ENCODE data around the gene SPOP.

Gene SPOP

DNA sequence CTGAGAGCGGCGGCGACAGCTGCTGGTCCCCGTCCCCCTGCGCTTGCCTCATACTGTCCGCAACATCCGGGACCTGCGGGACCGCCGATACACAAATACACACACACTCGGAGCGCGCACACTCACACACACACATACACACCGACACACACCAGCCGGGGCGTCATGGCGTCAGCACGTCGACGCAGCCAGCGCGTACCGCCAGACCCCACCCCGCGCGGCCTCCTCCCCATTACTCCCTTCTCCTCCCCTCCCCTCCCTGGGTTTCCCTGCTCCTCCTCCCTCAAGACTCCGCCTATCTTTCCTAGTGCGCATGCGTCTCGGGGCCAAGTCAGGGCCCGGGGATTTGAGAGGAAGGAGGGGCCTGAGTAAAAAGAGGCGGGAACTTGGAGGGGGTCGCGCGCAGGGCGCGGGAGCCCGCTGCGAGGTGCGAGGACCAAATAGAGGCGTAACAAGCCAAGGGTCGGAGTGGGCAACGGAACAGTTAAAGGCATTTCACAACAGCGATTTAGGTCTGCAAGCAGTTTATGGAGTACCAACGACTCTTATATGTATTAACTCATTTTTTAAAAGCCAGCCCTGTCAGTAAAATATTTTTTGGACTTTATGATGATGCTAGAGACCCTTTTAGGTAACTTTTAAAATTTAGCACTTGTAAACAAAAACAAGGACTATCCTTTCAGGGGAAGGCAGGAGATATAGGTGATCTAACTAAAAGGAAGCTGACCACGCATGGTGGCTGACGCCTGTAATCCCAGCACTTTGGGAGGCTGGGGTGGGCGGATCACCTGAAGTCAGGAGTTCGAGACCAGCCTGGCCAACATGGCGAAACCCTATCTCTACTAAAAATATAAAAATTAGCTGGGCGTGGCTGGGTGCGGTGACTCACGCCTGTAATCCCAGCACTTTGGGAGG lies at the start of gene SPOP (continued):
- 0 out of 2 replicates have a peak, but pooled peaks have one; percentile 16 for TF ChIP-seq ZNF449 (tag by site-specific recombination; IDR thresholded peaks at IDR 0.05)
- peak; percentile 84; the same call in 1 of the 2 replicates for TF ChIP-seq ZNF391 (tag by site-specific recombination; IDR thresholded peaks at IDR 0.05; ENCODE audit: borderline replicate concordance, low read depth)
- TF ChIP-seq ZBTB8A (tag by site-specific recombination; IDR thresholded peaks at IDR 0.05), result peak; percentile 97
- TF ChIP-seq KLF16 (tag by site-specific recombination; IDR thresholded peaks at IDR 0.05), result peak; percentile 93
- TF ChIP-seq ZNF169 (tag by site-specific recombination; IDR thresholded peaks at IDR 0.05), result no peak
- TF ChIP-seq KLF1 (tag by site-specific recombination; IDR thresholded peaks at IDR 0.05), result peak; percentile 86
- 0 out of 2 replicates have a peak, but pooled peaks have one; percentile 1 for TF ChIP-seq ZNF146 (tag by site-specific recombination; IDR thresholded peaks at IDR 0.05)
- no peak for TF ChIP-seq BCL11B (tag by site-specific recombination; IDR thresholded peaks at IDR 0.05; ENCODE audit: low read depth)
- TF ChIP-seq KLF7 (tag by site-specific recombination; IDR thresholded peaks at IDR 0.05; ENCODE audit: borderline replicate concordance), result peak; percentile 89; the same call in 1 of the 2 replicates
- TF ChIP-seq, protein P1, sequence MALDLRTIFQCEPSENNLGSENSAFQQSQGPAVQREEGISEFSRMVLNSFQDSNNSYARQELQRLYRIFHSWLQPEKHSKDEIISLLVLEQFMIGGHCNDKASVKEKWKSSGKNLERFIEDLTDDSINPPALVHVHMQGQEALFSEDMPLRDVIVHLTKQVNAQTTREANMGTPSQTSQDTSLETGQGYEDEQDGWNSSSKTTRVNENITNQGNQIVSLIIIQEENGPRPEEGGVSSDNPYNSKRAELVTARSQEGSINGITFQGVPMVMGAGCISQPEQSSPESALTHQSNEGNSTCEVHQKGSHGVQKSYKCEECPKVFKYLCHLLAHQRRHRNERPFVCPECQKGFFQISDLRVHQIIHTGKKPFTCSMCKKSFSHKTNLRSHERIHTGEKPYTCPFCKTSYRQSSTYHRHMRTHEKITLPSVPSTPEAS (tag by site-specific recombination; IDR thresholded peaks at IDR 0.05), result peak; percentile 89
- TF ChIP-seq ZNF133 (tag by site-specific recombination; IDR thresholded peaks at IDR 0.05), result no peak
- peak; percentile 53 for TF ChIP-seq INSM2 (tag by site-specific recombination; IDR thresholded peaks at IDR 0.05)
- TF ChIP-seq, protein P2, sequence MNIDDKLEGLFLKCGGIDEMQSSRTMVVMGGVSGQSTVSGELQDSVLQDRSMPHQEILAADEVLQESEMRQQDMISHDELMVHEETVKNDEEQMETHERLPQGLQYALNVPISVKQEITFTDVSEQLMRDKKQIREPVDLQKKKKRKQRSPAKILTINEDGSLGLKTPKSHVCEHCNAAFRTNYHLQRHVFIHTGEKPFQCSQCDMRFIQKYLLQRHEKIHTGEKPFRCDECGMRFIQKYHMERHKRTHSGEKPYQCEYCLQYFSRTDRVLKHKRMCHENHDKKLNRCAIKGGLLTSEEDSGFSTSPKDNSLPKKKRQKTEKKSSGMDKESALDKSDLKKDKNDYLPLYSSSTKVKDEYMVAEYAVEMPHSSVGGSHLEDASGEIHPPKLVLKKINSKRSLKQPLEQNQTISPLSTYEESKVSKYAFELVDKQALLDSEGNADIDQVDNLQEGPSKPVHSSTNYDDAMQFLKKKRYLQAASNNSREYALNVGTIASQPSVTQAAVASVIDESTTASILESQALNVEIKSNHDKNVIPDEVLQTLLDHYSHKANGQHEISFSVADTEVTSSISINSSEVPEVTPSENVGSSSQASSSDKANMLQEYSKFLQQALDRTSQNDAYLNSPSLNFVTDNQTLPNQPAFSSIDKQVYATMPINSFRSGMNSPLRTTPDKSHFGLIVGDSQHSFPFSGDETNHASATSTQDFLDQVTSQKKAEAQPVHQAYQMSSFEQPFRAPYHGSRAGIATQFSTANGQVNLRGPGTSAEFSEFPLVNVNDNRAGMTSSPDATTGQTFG (tag by site-specific recombination; IDR thresholded peaks at IDR 0.05; ENCODE audit: borderline replicate concordance), result peak; percentile 67; the same call in 1 of the 2 replicates
- peak; percentile 64; the same call in 1 of the 2 replicates for TF ChIP-seq ZIC2 (tag by site-specific recombination; IDR thresholded peaks at IDR 0.05)
- no peak for TF ChIP-seq ZNF560 (tag by site-specific recombination; IDR thresholded peaks at IDR 0.05; ENCODE audit: borderline replicate concordance)
- no peak; the same call in 1 of the 2 replicates for TF ChIP-seq ZBTB1 (tag by site-specific recombination; IDR thresholded peaks at IDR 0.05)
- TF ChIP-seq, protein P3, sequence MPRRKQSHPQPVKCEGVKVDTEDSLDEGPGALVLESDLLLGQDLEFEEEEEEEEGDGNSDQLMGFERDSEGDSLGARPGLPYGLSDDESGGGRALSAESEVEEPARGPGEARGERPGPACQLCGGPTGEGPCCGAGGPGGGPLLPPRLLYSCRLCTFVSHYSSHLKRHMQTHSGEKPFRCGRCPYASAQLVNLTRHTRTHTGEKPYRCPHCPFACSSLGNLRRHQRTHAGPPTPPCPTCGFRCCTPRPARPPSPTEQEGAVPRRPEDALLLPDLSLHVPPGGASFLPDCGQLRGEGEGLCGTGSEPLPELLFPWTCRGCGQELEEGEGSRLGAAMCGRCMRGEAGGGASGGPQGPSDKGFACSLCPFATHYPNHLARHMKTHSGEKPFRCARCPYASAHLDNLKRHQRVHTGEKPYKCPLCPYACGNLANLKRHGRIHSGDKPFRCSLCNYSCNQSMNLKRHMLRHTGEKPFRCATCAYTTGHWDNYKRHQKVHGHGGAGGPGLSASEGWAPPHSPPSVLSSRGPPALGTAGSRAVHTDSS (tag by site-specific recombination; IDR thresholded peaks at IDR 0.05), result no peak
- peak; percentile 17; the same call in 1 of the 2 replicates for TF ChIP-seq ZNF558 (tag by site-specific recombination; IDR thresholded peaks at IDR 0.05)
- no peak for TF ChIP-seq ZNF792 (tag by site-specific recombination; IDR thresholded peaks at IDR 0.05)
- TF ChIP-seq SP2 (tag by site-specific recombination; IDR thresholded peaks at IDR 0.05), result peak; percentile 90
- TF ChIP-seq ZNF600 (tag by site-specific recombination; IDR thresholded peaks at IDR 0.05), result peak; percentile 61; the same call in 1 of the 2 replicates
- TF ChIP-seq, protein P4, sequence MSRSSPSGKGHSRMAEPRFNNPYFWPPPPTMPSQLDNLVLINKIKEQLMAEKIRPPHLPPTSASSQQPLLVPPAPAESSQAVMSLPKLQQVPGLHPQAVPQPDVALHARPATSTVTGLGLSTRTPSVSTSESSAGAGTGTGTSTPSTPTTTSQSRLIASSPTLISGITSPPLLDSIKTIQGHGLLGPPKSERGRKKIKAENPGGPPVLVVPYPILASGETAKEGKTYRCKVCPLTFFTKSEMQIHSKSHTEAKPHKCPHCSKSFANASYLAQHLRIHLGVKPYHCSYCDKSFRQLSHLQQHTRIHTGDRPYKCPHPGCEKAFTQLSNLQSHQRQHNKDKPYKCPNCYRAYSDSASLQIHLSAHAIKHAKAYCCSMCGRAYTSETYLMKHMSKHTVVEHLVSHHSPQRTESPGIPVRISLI (tag by site-specific recombination; IDR thresholded peaks at IDR 0.05), result no peak
- TF ChIP-seq ZNF596 (tag by site-specific recombination; IDR thresholded peaks at IDR 0.05), result no peak
- TF ChIP-seq ZNF670 (tag by site-specific recombination; IDR thresholded peaks at IDR 0.05; ENCODE audit: low read depth), result no peak
- TF ChIP-seq SP3 (tag by site-specific recombination; IDR thresholded peaks at IDR 0.05), result peak; percentile 98
- TF ChIP-seq ZSCAN16 (tag by site-specific recombination; IDR thresholded peaks at IDR 0.05), result no peak
- TF ChIP-seq, protein P5, sequence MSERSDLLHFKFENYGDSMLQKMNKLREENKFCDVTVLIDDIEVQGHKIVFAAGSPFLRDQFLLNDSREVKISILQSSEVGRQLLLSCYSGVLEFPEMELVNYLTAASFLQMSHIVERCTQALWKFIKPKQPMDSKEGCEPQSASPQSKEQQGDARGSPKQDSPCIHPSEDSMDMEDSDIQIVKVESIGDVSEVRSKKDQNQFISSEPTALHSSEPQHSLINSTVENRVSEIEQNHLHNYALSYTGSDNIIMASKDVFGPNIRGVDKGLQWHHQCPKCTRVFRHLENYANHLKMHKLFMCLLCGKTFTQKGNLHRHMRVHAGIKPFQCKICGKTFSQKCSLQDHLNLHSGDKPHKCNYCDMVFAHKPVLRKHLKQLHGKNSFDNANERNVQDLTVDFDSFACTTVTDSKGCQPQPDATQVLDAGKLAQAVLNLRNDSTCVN (tag by site-specific recombination; optimal IDR thresholded peaks at IDR 0.05), result peak; percentile 97
- TF ChIP-seq KLF10 (tag by site-specific recombination; IDR thresholded peaks at IDR 0.05), result peak; percentile 27; the same call in 1 of the 2 replicates
